Caco-2 (cell line): ENCODE measurements around the gene DPAGT1. TPM values are rescaled to one million over a fixed set of nuclear protein-coding genes. Genes with fewer than 3 reads are reported as not detected.

Experiments used
- Bru-seq: library from RNA; stranded (reverse); fragments of 400-500 nt; gene quantifications from one replicate; lab custom pipeline; 2021; lab: Mats Ljungman, UMichigan
- BruChase-seq, 2 experiments: library from RNA; stranded (reverse); fragments of 400-500 nt; gene quantifications; one replicate each; lab custom pipeline; 2021; lab: Mats Ljungman, UMichigan
- BruUV-seq: library from RNA; stranded (reverse); fragments of 400-500 nt; replicated peaks from 2 replicates; lab custom pipeline; 2021; lab: Mats Ljungman, UMichigan
- CTCF ChIA-PET: fragments of 300-600 bp; sonication (Branson Sonifier 250); formaldehyde crosslinking; loops from one replicate; lab custom pipeline; 2022; ENCODE audit warnings: antibody characterized with exemption; lab: Charles Lee
- POLR2A ChIA-PET: fragments of 300-600 bp; sonication (Branson Sonifier 250); formaldehyde crosslinking; loops from one replicate; lab custom pipeline; 2022; ENCODE audit warnings: antibody characterized with exemption; lab: Charles Lee
- DNase-seq, 2 experiments: peaks; one replicate each; pipeline versions ENCODE4 v3.0.0 to v3.0.0-alpha.2; 2020 to 2022
- H3K27me3 ChIP-seq: replicated peaks from 2 replicates; pipeline ENCODE4 v1.6.0; 2011; ENCODE audit warnings: low read length; ENCODE audit not compliant: control insufficient read depth, insufficient read depth
- H3K36me3 ChIP-seq: 2 replicates; pipeline ENCODE4 v1.5.1; 2011; ENCODE audit warnings: low read length; ENCODE audit not compliant: control insufficient read depth, insufficient read depth
- H3K4me1 ChIP-seq: fragments of 250-450 bp; sonication (Bioruptor Pico); 2 replicates; pipeline ENCODE4 v1.5.1; 2020; ENCODE audit warnings: mild to moderate bottlenecking
- H3K4me3 ChIP-seq: 2 replicates; pipeline ENCODE4 v1.5.1; 2011; ENCODE audit warnings: low read depth, mild to moderate bottlenecking, control low read depth, low read length
- H3K9me3 ChIP-seq: fragments of 250-450 bp; sonication (Bioruptor Pico); 2 replicates; pipeline ENCODE4 v1.5.1; 2020; ENCODE audit warnings: mild to moderate bottlenecking, moderate library complexity
- H3K27ac Mint-ChIP-seq: one replicate; pipeline ENCODE4 v1.8.0; 2022; ENCODE audit warnings: mixed read lengths; ENCODE audit not compliant: unreplicated experiment
- H3K27me3 Mint-ChIP-seq: one replicate; pipeline ENCODE4 v1.8.0; 2022; ENCODE audit warnings: mixed read lengths; ENCODE audit not compliant: insufficient read depth, unreplicated experiment
- H3K36me3 Mint-ChIP-seq: one replicate; pipeline ENCODE4 v1.8.0; 2022; ENCODE audit warnings: mild to moderate bottlenecking, mixed read lengths; ENCODE audit not compliant: insufficient read depth, unreplicated experiment
- H3K4me1 Mint-ChIP-seq: one replicate; pipeline ENCODE4 v1.8.0; 2022; ENCODE audit warnings: low read depth, mixed read lengths; ENCODE audit not compliant: unreplicated experiment
- H3K4me3 Mint-ChIP-seq: one replicate; pipeline ENCODE4 v1.8.0; 2022; ENCODE audit warnings: mild to moderate bottlenecking, moderate library complexity, mixed read lengths; ENCODE audit not compliant: unreplicated experiment
- H3K9me3 Mint-ChIP-seq: one replicate; pipeline ENCODE4 v1.8.0; 2022; ENCODE audit warnings: mixed read lengths; ENCODE audit not compliant: unreplicated experiment
- intact Hi-C: fragments of 100-400 bp; cut with micrococcal nuclease; formaldehyde crosslinking; loops from one replicate; pipeline ENCODE4 v1.10.0; 2022; ENCODE audit not compliant: unreplicated experiment
- long read RNA-seq: library from polyadenylated mRNA; stranded (forward); transcript quantifications from one replicate; pipeline ENCODE4 v2.0.0, GENCODE V29; 2022
- total RNA-seq: library from RNA; stranded (reverse); gene quantifications from 2 replicates; pipeline ENCODE4 v1.2.3, GENCODE V29; 2022
- TF ChIP-seq, protein P1 (sequence below), 2 experiments: fragments of 200-600 bp in 1 of 2; IDR thresholded peaks; 1 replicate in 1 of 2; 2 replicates in 1 of 2; pipeline versions ENCODE4 v1.5.1 to v1.8.0; 2011 to 2022; ENCODE audit warnings: antibody characterized with exemption in 1 of 2, control low read depth in 1 of 2, inconsistent platforms in 1 of 2, low read depth in 1 of 2, low read length in 1 of 2, mild to moderate bottlenecking in 1 of 2, moderate library complexity in 1 of 2; ENCODE audit not compliant: insufficient read depth in 1 of 2, severe bottlenecking in 1 of 2, unreplicated experiment in 1 of 2

Gene DPAGT1
- 117 and 119 TPM in 2 replicates for total RNA-seq
- Bru-seq, nascent RNA, result percentile 70 among the genes with signal in this experiment
- percentile 80 among the genes with signal in this experiment for BruChase-seq, experiment 1, labeled RNA remaining after a 2-hour chase
- BruChase-seq, experiment 2, labeled RNA remaining after a 6-hour chase, result percentile 84 among the genes with signal in this experiment
- long read RNA-seq, transcript DPAGT1-201 (9 exons, 2,205 nt), result major isoform, 307 of 439 reads
- long read RNA-seq, transcript DPAGT1-217 (9 exons, 1,719 nt), result minor isoform, 5 of 439 reads
- long read RNA-seq, partial matches to known transcripts, result 49 of 439 reads
- long read RNA-seq, other reads (novel, unspliced or antisense), result 74 of 439 reads

- peak within 1 kb of the TSS; percentile 43 for H3K4me3 ChIP-seq
- Mint-ChIP-seq H3K4me3 (peak within 1 kb of the TSS; percentile 85), H3K4me1 (peaks cover 29% of the 10 kb centered on the region), H3K36me3 (peaks cover 56% of the 10 kb centered on the region), H3K27me3 (no peaks in the 10 kb centered on the region), H3K9me3 (no peaks in the 10 kb centered on the region), H3K27ac (peak within 1 kb of the TSS; percentile 98)
- ChIA-PET CTCF (interaction anchor here (0.6 to 1.8 kb wide), 27 partner anchors 14 to 683 kb away, joined by 3 to 27 read pairs (median 4); partner anchors contain the start of genes CBL, HINFP, HMBS and NHERF4), POLR2A (interaction anchor here (0.5 to 2.3 kb wide), 27 partner anchors 8 to 1451 kb away, joined by 3 to 71 read pairs (median 5); partner anchors contain the start of genes BCL9L, CBL, CENATAC and HINFP)
- H3K36me3 ChIP-seq, result peaks cover 3% of the 10 kb centered on the region; the same call in 1 of the 2 replicates
- H3K4me1 ChIP-seq, result peaks cover 24% of the 10 kb centered on the region
- TF ChIP-seq, protein P1, sequence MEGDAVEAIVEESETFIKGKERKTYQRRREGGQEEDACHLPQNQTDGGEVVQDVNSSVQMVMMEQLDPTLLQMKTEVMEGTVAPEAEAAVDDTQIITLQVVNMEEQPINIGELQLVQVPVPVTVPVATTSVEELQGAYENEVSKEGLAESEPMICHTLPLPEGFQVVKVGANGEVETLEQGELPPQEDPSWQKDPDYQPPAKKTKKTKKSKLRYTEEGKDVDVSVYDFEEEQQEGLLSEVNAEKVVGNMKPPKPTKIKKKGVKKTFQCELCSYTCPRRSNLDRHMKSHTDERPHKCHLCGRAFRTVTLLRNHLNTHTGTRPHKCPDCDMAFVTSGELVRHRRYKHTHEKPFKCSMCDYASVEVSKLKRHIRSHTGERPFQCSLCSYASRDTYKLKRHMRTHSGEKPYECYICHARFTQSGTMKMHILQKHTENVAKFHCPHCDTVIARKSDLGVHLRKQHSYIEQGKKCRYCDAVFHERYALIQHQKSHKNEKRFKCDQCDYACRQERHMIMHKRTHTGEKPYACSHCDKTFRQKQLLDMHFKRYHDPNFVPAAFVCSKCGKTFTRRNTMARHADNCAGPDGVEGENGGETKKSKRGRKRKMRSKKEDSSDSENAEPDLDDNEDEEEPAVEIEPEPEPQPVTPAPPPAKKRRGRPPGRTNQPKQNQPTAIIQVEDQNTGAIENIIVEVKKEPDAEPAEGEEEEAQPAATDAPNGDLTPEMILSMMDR (IDR thresholded peaks at IDR 0.05; ENCODE audit: insufficient read depth in 1 of 2, low read depth in 1 of 2, low read length in 1 of 2, severe bottlenecking in 1 of 2, unreplicated experiment in 1 of 2), result peak in 1 of 2 experiments; percentile 8
- intact Hi-C loops, result loop anchor here (1.0 kb wide), 2 partner anchors 19 to 95 kb away; partner anchors contain the start of gene HINFP
- H3K9me3 ChIP-seq, result no peaks in the 10 kb centered on the region
- peak; percentile 97 to 99 for DNase-seq
- BruUV-seq, result no TSS peak
- no peaks in the 10 kb centered on the region for H3K27me3 ChIP-seq
These were observed at the start of gene DPAGT1 for GRCh38 chr11:119101759-119102423. Gene DPAGT1 (minus strand): TSS chr11:119101853. CDS start chr11:119101655, 198 bp downstream.

GRCh38 chr11:119149786-119150275 lies 48.2 kb upstream of the DPAGT1 start:
- no peak overlapping the region; the same call in 1 of the 2 replicates for H3K4me3 ChIP-seq
- intact Hi-C loops, result loop anchor here (5.0 kb wide), 1 partner anchor 132 kb away; no protein-coding TSS in a partner anchor
- TF ChIP-seq, protein P1 (IDR thresholded peaks at IDR 0.05; ENCODE audit: insufficient read depth in 1 of 2, low read depth in 1 of 2, low read length in 1 of 2, severe bottlenecking in 1 of 2, unreplicated experiment in 1 of 2), result no peak
- POLR2A ChIA-PET, result no interaction called here
- no peaks in the 10 kb centered on the region for H3K36me3 ChIP-seq
- no peak overlapping the region for H3K27ac Mint-ChIP-seq
- DNase-seq, result no peak
- peak overlapping the region; percentile 72 for H3K4me3 Mint-ChIP-seq
- H3K9me3 ChIP-seq, result no peaks in the 10 kb centered on the region
- H3K27me3 Mint-ChIP-seq, result peaks cover 18% of the 10 kb centered on the region
- H3K4me1 Mint-ChIP-seq, result no peaks in the 10 kb centered on the region
- CTCF ChIA-PET, result interaction anchor here (0.6 kb wide), 1 partner anchor 30 kb away, joined by 3 read pairs; no protein-coding TSS in a partner anchor
- no peaks in the 10 kb centered on the region; the same call in 1 of the 2 replicates for H3K27me3 ChIP-seq
- no TSS peak for BruUV-seq
- no peaks in the 10 kb centered on the region for H3K9me3 Mint-ChIP-seq
- peaks cover 5% of the 10 kb centered on the region; the same call in 1 of the 2 replicates for H3K4me1 ChIP-seq
- no peaks in the 10 kb centered on the region for H3K36me3 Mint-ChIP-seq
